HG03442 (cell line): Measurements from ENCODE around the gene CRAMP1.
"Not testable (repeated sequence)": the region's sequence is repeated elsewhere in the genome, so short reads cannot be mapped to it uniquely, and the experiment has no call there.

Source experiments
- ATAC-seq: cut with Tn5 transposase; IDR thresholded peaks from one replicate; pipeline ENCODE4 v1.9.1; 2021; ENCODE audit warnings: mild to moderate bottlenecking, moderate library complexity; ENCODE audit not compliant: unreplicated experiment

CRAMP1 gene

GRCh38 chr16:1595511-1595910, 16.6 kb upstream of the CRAMP1 start:
- not testable (repeated sequence) for ATAC-seq

- ATAC-seq = no peak
Observed at GRCh38 chr16:1596516-1596915, 15.6 kb upstream of the CRAMP1 start.

- no peak for ATAC-seq
Observed at GRCh38 chr16:1597154-1597553, 15.0 kb upstream of the CRAMP1 start.

- no peak for ATAC-seq
Observed at GRCh38 chr16:1601031-1601430, 11.1 kb upstream of the CRAMP1 start.

GRCh38 chr16:1601489-1601888, 10.7 kb upstream of the CRAMP1 start:
- no peak for ATAC-seq

GRCh38 chr16:1602285-1602684, 9.9 kb upstream of the CRAMP1 start:
- no peak for ATAC-seq

- ATAC-seq = no peak
Observed at GRCh38 chr16:1606774-1607173, 5.4 kb upstream of the CRAMP1 start.

- ATAC-seq = no peak
Observed at GRCh38 chr16:1607971-1608370, 4.2 kb upstream of the CRAMP1 start.

- ATAC-seq = peak; percentile 34
Observed at GRCh38 chr16:1610071-1610898, 1.9 kb upstream of the CRAMP1 start.

GRCh38 chr16:1610899-1611632, 1.1 kb upstream of the CRAMP1 start:
- no peak for ATAC-seq

GRCh38 chr16:1613211-1613622, 1.1 kb downstream of the CRAMP1 start:
- ATAC-seq = no peak

GRCh38 chr16:1613728-1614455, 1.7 kb downstream of the CRAMP1 start:
- ATAC-seq = no peak

GRCh38 chr16:1614456-1615102, 2.4 kb downstream of the CRAMP1 start:
- ATAC-seq = no peak

- ATAC-seq = no peak
Observed at GRCh38 chr16:1615761-1616160, 3.6 kb downstream of the CRAMP1 start.

GRCh38 chr16:1619976-1620375, 7.8 kb downstream of the CRAMP1 start:
- no peak for ATAC-seq

GRCh38 chr16:1620391-1620790, 8.2 kb downstream of the CRAMP1 start:
- no peak for ATAC-seq

GRCh38 chr16:1621851-1622250, 9.7 kb downstream of the CRAMP1 start:
- ATAC-seq = no peak

- ATAC-seq = no peak
Observed at GRCh38 chr16:1626327-1626726, 14.2 kb downstream of the CRAMP1 start.

- no peak for ATAC-seq
Observed at GRCh38 chr16:1626776-1627175, 14.6 kb downstream of the CRAMP1 start.

- no peak for ATAC-seq
Observed at GRCh38 chr16:1630450-1631213, 18.5 kb downstream of the CRAMP1 start.
